HG03571 (cell line): ENCODE data around the gene VPS36.
"Not testable (repeated sequence)": the region's sequence is repeated elsewhere in the genome, so short reads cannot be mapped to it uniquely, and the experiment has no call there.

Experiments
- ATAC-seq: cut with Tn5 transposase; IDR thresholded peaks from one replicate; pipeline ENCODE4 v1.9.1; 2021; ENCODE audit not compliant: unreplicated experiment

Gene VPS36

GRCh38 chr13:52450012-52450792, at the start of gene VPS36:
TSS of gene VPS36 (minus strand) at chr13:52450634. CDS start at chr13:52450594, 40 bp downstream.
- peak; percentile 62 for ATAC-seq

GRCh38 chr13:52497979-52498378, 47.5 kb upstream of the VPS36 start:
- ATAC-seq = peak; percentile 91

- ATAC-seq = not testable (repeated sequence)
These were observed 43.8 kb upstream of the VPS36 start for GRCh38 chr13:52494241-52494640.

- not testable (repeated sequence) for ATAC-seq
These were observed 40.6 kb upstream of the VPS36 start for GRCh38 chr13:52491015-52491414.

- ATAC-seq = not testable (repeated sequence)
These were observed 38.3 kb upstream of the VPS36 start for GRCh38 chr13:52488763-52489162.

GRCh38 chr13:52487078-52487477, 36.6 kb upstream of the VPS36 start:
- not testable (repeated sequence) for ATAC-seq

GRCh38 chr13:52480677-52481428, 30.4 kb upstream of the VPS36 start:
- not testable (repeated sequence) for ATAC-seq

GRCh38 chr13:52468487-52468886, 18.1 kb upstream of the VPS36 start:
- ATAC-seq = not testable (repeated sequence)

- no peak for ATAC-seq
These were observed 13.1 kb upstream of the VPS36 start for GRCh38 chr13:52463526-52463925.

GRCh38 chr13:52461265-52461664, 10.8 kb upstream of the VPS36 start:
- ATAC-seq = no peak

GRCh38 chr13:52459668-52460067, 9.2 kb upstream of the VPS36 start:
- ATAC-seq = no peak

GRCh38 chr13:52455677-52456041, 5.2 kb upstream of the VPS36 start:
- peak; percentile 31 for ATAC-seq

GRCh38 chr13:52454820-52455676, 4.6 kb upstream of the VPS36 start, which contains the start of gene CKAP2:
TSS of gene CKAP2 (plus strand) at chr13:52455478. CDS start at chr13:52455557, 79 bp downstream.
- ATAC-seq = peak; percentile 74

GRCh38 chr13:52454459-52454819, 4.0 kb upstream of the VPS36 start:
- ATAC-seq = peak; percentile 18

GRCh38 chr13:52452470-52452869, 2.0 kb upstream of the VPS36 start:
- no peak for ATAC-seq

- ATAC-seq = no peak
These were observed 836 bp upstream of the VPS36 start for GRCh38 chr13:52451135-52451804.

- no peak for ATAC-seq
These were observed 321 bp upstream of the VPS36 start for GRCh38 chr13:52450793-52451116.

GRCh38 chr13:52449331-52450011, 963 bp downstream of the VPS36 start:
- ATAC-seq = no peak

- no peak for ATAC-seq
These were observed 2.5 kb downstream of the VPS36 start for GRCh38 chr13:52447815-52448552.

GRCh38 chr13:52447354-52447753, 3.1 kb downstream of the VPS36 start:
- ATAC-seq = no peak
